CD14-positive monocyte (primary cell): Measurements from ENCODE around the gene KATNBL1. TPM values are rescaled to one million over a fixed set of nuclear protein-coding genes. Genes with fewer than 3 reads are reported as not detected.

ENCODE experiments used
- DNase-seq, 3 donors: peaks; one replicate each; pipeline ENCODE4 v3.0.0-alpha.2; 2011 to 2022
- H2AFZ ChIP-seq: 2 replicates; pipeline ENCODE4 v1.6.0; 2012; ENCODE audit warnings: mild to moderate bottlenecking, low read depth, low read length, inconsistent platforms; ENCODE audit not compliant: insufficient read depth, poor library complexity, severe bottlenecking
- H3K27ac ChIP-seq, 2 donors: 1 replicate in 1 of 2; 2 replicates in 1 of 2; pipeline ENCODE4 v1.5.1; 2012 to 2013; ENCODE audit warnings: low read length in 2 of 2, control low read depth in 1 of 2, inconsistent platforms in 1 of 2, low read depth in 1 of 2, mild to moderate bottlenecking in 1 of 2
- H3K27me3 ChIP-seq, 2 donors: one replicate each; pipeline versions ENCODE4 v1.6.0 to v1.6.1; 2011 to 2013; ENCODE audit warnings: low read length in 2 of 2; ENCODE audit not compliant: control insufficient read depth in 2 of 2, insufficient read depth in 2 of 2
- H3K36me3 ChIP-seq, 2 donors: replicated peaks in 1 of 2; 1 replicate in 1 of 2; 2 replicates in 1 of 2; pipeline versions ENCODE4 v1.5.1 to v1.6.1; 2012 to 2013; ENCODE audit warnings: low read length in 2 of 2, control low read depth in 1 of 2, inconsistent platforms in 1 of 2, mild to moderate bottlenecking in 1 of 2; ENCODE audit not compliant: insufficient read depth in 2 of 2, control insufficient read depth in 1 of 2
- H3K4me1 ChIP-seq, 2 donors: 1 replicate in 1 of 2; 2 replicates in 1 of 2; pipeline versions ENCODE4 v1.5.1 to v1.6.1; 2012 to 2013; ENCODE audit warnings: low read length in 2 of 2, control low read depth in 1 of 2, inconsistent platforms in 1 of 2, mild to moderate bottlenecking in 1 of 2, moderate library complexity in 1 of 2; ENCODE audit not compliant: insufficient read depth in 2 of 2, control insufficient read depth in 1 of 2
- H3K4me2 ChIP-seq: replicated peaks from 2 replicates; pipeline ENCODE3; 2012; ENCODE audit warnings: low read length, moderate library complexity, mild to moderate bottlenecking; ENCODE audit not compliant: poor library complexity, severe bottlenecking; ENCODE audit errors: extremely low read depth
- H3K4me3 ChIP-seq, 3 experiments: fragments of 200-600 bp in 1 of 3; sonication (generic) in 1 of 3; replicated peaks in 1 of 3; 1 replicate in 2 of 3; 2 replicates in 1 of 3; pipeline ENCODE4 v1.5.1; 2011 to 2013; ENCODE audit warnings: low read length in 3 of 3, mild to moderate bottlenecking in 3 of 3, control low read depth in 2 of 3, low read depth in 2 of 3, inconsistent platforms in 1 of 3, moderate library complexity in 1 of 3
- H3K79me2 ChIP-seq: 2 replicates; pipeline ENCODE4 v1.6.0; 2012; ENCODE audit warnings: mild to moderate bottlenecking, control low read depth, inconsistent platforms, low read length, moderate library complexity; ENCODE audit not compliant: insufficient read depth
- H3K9ac ChIP-seq: 2 replicates; pipeline ENCODE4 v1.6.0; 2017; ENCODE audit warnings: low read length, mild to moderate bottlenecking; ENCODE audit not compliant: insufficient read depth, poor library complexity, severe bottlenecking
- H3K9me3 ChIP-seq, 2 donors: replicated peaks in 1 of 2; 1 replicate in 1 of 2; 2 replicates in 1 of 2; pipeline versions ENCODE4 v1.5.1 to v1.6.1; 2012 to 2013; ENCODE audit warnings: low read length in 2 of 2, control low read depth in 1 of 2; ENCODE audit not compliant: control insufficient read depth in 1 of 2, insufficient read depth in 1 of 2
- H4K20me1 ChIP-seq: 2 replicates; pipeline ENCODE4 v1.6.0; 2012; ENCODE audit warnings: mild to moderate bottlenecking, low read length, control low read depth, moderate library complexity; ENCODE audit not compliant: insufficient read depth
- H3K27ac Mint-ChIP-seq, 7 donors: one replicate each; pipeline ENCODE4 v1.8.0; 2020; ENCODE audit warnings: mild to moderate bottlenecking in 7 of 7, mixed read lengths in 7 of 7, moderate library complexity in 6 of 7, inconsistent platforms in 2 of 7
- H3K27me3 Mint-ChIP-seq, 3 donors: one replicate each; pipeline ENCODE4 v1.8.0; 2021 to 2022; ENCODE audit warnings: low read depth in 3 of 3, mild to moderate bottlenecking in 3 of 3, mixed read lengths in 3 of 3, moderate library complexity in 3 of 3, inconsistent platforms in 1 of 3
- H3K36me3 Mint-ChIP-seq, 2 donors: one replicate each; pipeline ENCODE4 v1.8.0; 2020; ENCODE audit warnings: mixed read lengths in 2 of 2, inconsistent platforms in 1 of 2, mild to moderate bottlenecking in 1 of 2
- H3K4me1 Mint-ChIP-seq: one replicate; pipeline ENCODE4 v1.8.0; 2020; ENCODE audit warnings: mild to moderate bottlenecking, mixed read lengths
- H3K4me3 Mint-ChIP-seq, 2 donors: one replicate each; pipeline ENCODE4 v1.8.0; 2020; ENCODE audit warnings: mild to moderate bottlenecking in 2 of 2, mixed read lengths in 2 of 2, moderate library complexity in 1 of 2
- H3K9me3 Mint-ChIP-seq, 7 donors: one replicate each; pipeline ENCODE4 v1.8.0; 2020 to 2022; ENCODE audit warnings: mixed read lengths in 7 of 7, mild to moderate bottlenecking in 6 of 7, moderate library complexity in 6 of 7, inconsistent platforms in 2 of 7
- WGBS: methylation state at CpG from one replicate; pipeline ENCODE4 v1.1.5; 2013; ENCODE audit warnings: missing lambda C conversion rate; ENCODE audit not compliant: insufficient coverage; 5-methylcytosine and 5-hydroxymethylcytosine counted together
- intact Hi-C, 2 donors: fragments of 100-400 bp; cut with micrococcal nuclease; formaldehyde crosslinking; loops; one replicate each; pipeline versions ENCODE4 v1.15.0 to v1.15.1; 2023
- polyA plus RNA-seq, 3 donors: library from polyadenylated mRNA; depleted of rRNA in 1 of 3; unstranded in 2 of 3; stranded (reverse) in 1 of 3; fragments of 300-500 nt in 2 of 3; fragments of >200 nt in 1 of 3; fragmentation: Illumina TruSeq in 2 of 3; gene quantifications; 1 replicate in 2 of 3; 2 replicates in 1 of 3; pipeline ENCODE4 v1.2.3, GENCODE V29; 2012 to 2021
- TF ChIP-seq, protein P1 (sequence below): fragments of 200-600 bp; IDR thresholded peaks from one replicate; pipeline ENCODE4 v1.8.0; 2022; ENCODE audit warnings: antibody characterized with exemption, mild to moderate bottlenecking

The KATNBL1 gene
- polyA plus RNA-seq, 3 donors, result 16.5 to 38.4 (median 37.7) TPM

DNA sequence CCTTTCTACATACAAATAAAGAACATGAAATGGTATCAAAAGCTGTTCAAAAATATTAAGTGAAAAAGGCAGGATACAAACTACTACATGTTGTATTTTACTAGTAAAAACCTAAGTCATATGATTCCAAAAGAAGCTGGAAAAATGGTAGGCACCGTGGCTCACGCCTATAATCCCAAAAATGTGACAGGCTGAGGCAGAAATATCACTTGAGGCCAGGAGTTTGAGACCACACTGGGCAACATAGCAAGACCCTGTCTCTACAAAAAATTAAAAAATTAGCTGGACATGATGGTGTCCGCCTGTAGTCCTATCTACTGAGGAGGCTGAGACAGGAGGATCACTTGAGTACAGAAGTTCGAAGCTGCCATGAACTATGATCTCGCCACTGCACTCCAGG, 110.0 kb downstream of the KATNBL1 start:
- Histone ChIP-seq H3K4me1 (peaks cover 23 to 28% of the 10 kb centered on the region in 2 donors), H3K9ac (no peak overlapping the region), H3K27me3 (no peaks in the 10 kb centered on the region), H3K79me2 (peaks cover 64% of the 10 kb centered on the region), H3K4me2 (no peak overlapping the region), H4K20me1 (no peaks in the 10 kb centered on the region), H3K9me3 (no peaks in the 10 kb centered on the region), H3K27ac (no peak overlapping the region), H2AFZ (no peak overlapping the region), H3K4me3 (no peak overlapping the region), H3K36me3 (peaks cover 4 to 17% of the 10 kb centered on the region in 2 donors)
- TF ChIP-seq, protein P1, sequence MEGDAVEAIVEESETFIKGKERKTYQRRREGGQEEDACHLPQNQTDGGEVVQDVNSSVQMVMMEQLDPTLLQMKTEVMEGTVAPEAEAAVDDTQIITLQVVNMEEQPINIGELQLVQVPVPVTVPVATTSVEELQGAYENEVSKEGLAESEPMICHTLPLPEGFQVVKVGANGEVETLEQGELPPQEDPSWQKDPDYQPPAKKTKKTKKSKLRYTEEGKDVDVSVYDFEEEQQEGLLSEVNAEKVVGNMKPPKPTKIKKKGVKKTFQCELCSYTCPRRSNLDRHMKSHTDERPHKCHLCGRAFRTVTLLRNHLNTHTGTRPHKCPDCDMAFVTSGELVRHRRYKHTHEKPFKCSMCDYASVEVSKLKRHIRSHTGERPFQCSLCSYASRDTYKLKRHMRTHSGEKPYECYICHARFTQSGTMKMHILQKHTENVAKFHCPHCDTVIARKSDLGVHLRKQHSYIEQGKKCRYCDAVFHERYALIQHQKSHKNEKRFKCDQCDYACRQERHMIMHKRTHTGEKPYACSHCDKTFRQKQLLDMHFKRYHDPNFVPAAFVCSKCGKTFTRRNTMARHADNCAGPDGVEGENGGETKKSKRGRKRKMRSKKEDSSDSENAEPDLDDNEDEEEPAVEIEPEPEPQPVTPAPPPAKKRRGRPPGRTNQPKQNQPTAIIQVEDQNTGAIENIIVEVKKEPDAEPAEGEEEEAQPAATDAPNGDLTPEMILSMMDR, result no peak
- Mint-ChIP-seq H3K36me3 (peaks cover 18 to 24% of the 10 kb centered on the region in 2 donors), H3K27ac (peak overlapping the region in 1 of 7 donors; percentile 15), H3K4me1 (peaks cover 20% of the 10 kb centered on the region), H3K4me3 (no peak overlapping the region), H3K9me3 (peaks cover 2 to 11% (median 9%) of the 10 kb centered on the region in 7 donors), H3K27me3 (no peaks in the 10 kb centered on the region)
- WGBS, result no CpG with 5 or more reads among the region's 5 CpGs
- intact Hi-C loops, result loop anchor here (5.0 to 10.0 kb wide), 4 partner anchors 112 to 885 kb away; partner anchors contain the start of genes KATNBL1 (in 2 of the 2), EMC4 (in 1 of the 2), SLC12A6 (in 1 of the 2) and ZNF770 (in 1 of the 2)
- DNase-seq, result no peak

Other genes with a start within 250 kb of the KATNBL1 start
- not detected for gene CHRM5, start 241.6 kb downstream of the KATNBL1 start, polyA plus RNA-seq
- gene AVEN, start 170.9 kb downstream of the KATNBL1 start, polyA plus RNA-seq, result 1 to 10 TPM; 2.3 to 4.8 (median 3.4) TPM
- gene EMC7, start 108.2 kb downstream of the KATNBL1 start, polyA plus RNA-seq, result 100 to 1,000 TPM in 2 of 3 donors, 10 to 100 TPM in 1; 41.7 to 135 (median 125) TPM
- under 1 TPM; 0.38 to 0.93 (median 0.58) TPM for gene PGBD4, start 108.0 kb downstream of the KATNBL1 start, polyA plus RNA-seq
- gene EMC4, start 14.9 kb upstream of the KATNBL1 start, polyA plus RNA-seq, result 100 to 1,000 TPM in 2 of 3 donors, 10 to 100 TPM in 1; 66.9 to 142 (median 116) TPM
- gene SLC12A6, start 127.7 kb upstream of the KATNBL1 start, polyA plus RNA-seq, result 10 to 100 TPM in 1 of 3 donors, 1 to 10 TPM in 2; 5.4 to 80.0 (median 8.0) TPM
- 100 to 1,000 TPM; 260 to 677 (median 586) TPM for gene NOP10, start 133.0 kb upstream of the KATNBL1 start, polyA plus RNA-seq
- not detected for gene NUTM1, start 133.2 kb upstream of the KATNBL1 start, polyA plus RNA-seq
- gene LPCAT4, start 157.1 kb upstream of the KATNBL1 start, polyA plus RNA-seq, result 10 to 100 TPM in 1 of 3 donors, 1 to 10 TPM in 2; 3.3 to 39.5 (median 4.2) TPM
- gene GOLGA8A, start 227.7 kb upstream of the KATNBL1 start, polyA plus RNA-seq, result 10 to 100 TPM in 1 of 3 donors, under 1 TPM in 1, not detected in 1; 0.03 to 14.8 TPM